HEK293T (cell line): ENCODE results near the gene NABP1.

Experiments used
- CTCF ChIA-PET: fragments of 350-600 bp; formaldehyde crosslinking; extraction: SDS; loops from one replicate; lab custom pipeline; 2021; ENCODE audit warnings: antibody characterized with exemption, inconsistent platforms; lab: Yijun Ruan, JAX
- POLR2A ChIA-PET: fragments of 350-600 bp; formaldehyde crosslinking; extraction: SDS; loops from one replicate; lab custom pipeline; 2020; ENCODE audit warnings: antibody characterized with exemption, inconsistent platforms; lab: Yijun Ruan, JAX
- DNase-seq: peaks from one replicate; pipeline ENCODE4 v3.0.0; 2012; ENCODE audit warnings: mixed read lengths; ENCODE audit errors: extremely low spot score
- ARNT ChIP-seq: fragments of 450-650 bp; IDR thresholded peaks from 2 replicates; pipeline ENCODE4 v1.6.1; 2017; ENCODE audit warnings: mild to moderate bottlenecking
- BHLHE40 ChIP-seq: fragments of 450-650 bp; IDR thresholded peaks from 2 replicates; pipeline ENCODE4 v1.6.1; 2016; ENCODE audit warnings: mild to moderate bottlenecking, moderate library complexity, borderline replicate concordance
- CTBP1 ChIP-seq: fragments of 450-650 bp; IDR thresholded peaks from 2 replicates; pipeline ENCODE4 v1.6.1; 2016; ENCODE audit warnings: borderline replicate concordance
- ELF4 ChIP-seq: fragments of 450-650 bp; IDR thresholded peaks from 2 replicates; pipeline ENCODE4 v1.6.1; 2017; ENCODE audit warnings: antibody characterized with exemption
- FOXA1 ChIP-seq: fragments of 450-650 bp; IDR thresholded peaks from 2 replicates; pipeline ENCODE4 v1.6.1; 2016; ENCODE audit warnings: mild to moderate bottlenecking
- FOXK2 ChIP-seq: fragments of 450-650 bp; IDR thresholded peaks from 2 replicates; pipeline ENCODE4 v1.6.1; 2016; ENCODE audit warnings: mild to moderate bottlenecking
- FOXM1 ChIP-seq: fragments of 450-650 bp; IDR thresholded peaks from 2 replicates; pipeline ENCODE4 v1.6.1; 2017; ENCODE audit warnings: mild to moderate bottlenecking, borderline replicate concordance
- HDGF ChIP-seq: fragments of 450-650 bp; IDR thresholded peaks from 2 replicates; pipeline ENCODE4 v1.6.1; 2017; ENCODE audit warnings: antibody characterized with exemption, borderline replicate concordance
- L3MBTL2 ChIP-seq: fragments of 450-650 bp; conservative IDR thresholded peaks from 2 replicates; pipeline ENCODE4 v1.6.1; 2016; ENCODE audit warnings: mild to moderate bottlenecking
- LEF1 ChIP-seq: fragments of 450-650 bp; IDR thresholded peaks from 2 replicates; pipeline ENCODE4 v1.6.1; 2017; ENCODE audit warnings: mild to moderate bottlenecking, borderline replicate concordance
- NFRKB ChIP-seq: fragments of 450-650 bp; IDR thresholded peaks from 2 replicates; pipeline ENCODE4 v1.6.1; 2016; ENCODE audit warnings: mild to moderate bottlenecking, moderate library complexity
- PKNOX1 ChIP-seq: fragments of 450-650 bp; IDR thresholded peaks from 2 replicates; pipeline ENCODE4 v1.6.1; 2016
- SP1 ChIP-seq: fragments of 450-650 bp; IDR thresholded peaks from 2 replicates; pipeline ENCODE4 v1.6.1; 2017
- SUZ12 ChIP-seq: fragments of 450-650 bp; IDR thresholded peaks from 2 replicates; pipeline ENCODE4 v1.6.1; 2016; ENCODE audit warnings: mild to moderate bottlenecking
- TARDBP ChIP-seq: fragments of 450-650 bp; IDR thresholded peaks from 2 replicates; pipeline ENCODE4 v1.6.1; 2016
- ZNF384 ChIP-seq: fragments of 450-650 bp; IDR thresholded peaks from 2 replicates; pipeline ENCODE4 v1.6.1; 2016

NABP1 gene

DNA sequence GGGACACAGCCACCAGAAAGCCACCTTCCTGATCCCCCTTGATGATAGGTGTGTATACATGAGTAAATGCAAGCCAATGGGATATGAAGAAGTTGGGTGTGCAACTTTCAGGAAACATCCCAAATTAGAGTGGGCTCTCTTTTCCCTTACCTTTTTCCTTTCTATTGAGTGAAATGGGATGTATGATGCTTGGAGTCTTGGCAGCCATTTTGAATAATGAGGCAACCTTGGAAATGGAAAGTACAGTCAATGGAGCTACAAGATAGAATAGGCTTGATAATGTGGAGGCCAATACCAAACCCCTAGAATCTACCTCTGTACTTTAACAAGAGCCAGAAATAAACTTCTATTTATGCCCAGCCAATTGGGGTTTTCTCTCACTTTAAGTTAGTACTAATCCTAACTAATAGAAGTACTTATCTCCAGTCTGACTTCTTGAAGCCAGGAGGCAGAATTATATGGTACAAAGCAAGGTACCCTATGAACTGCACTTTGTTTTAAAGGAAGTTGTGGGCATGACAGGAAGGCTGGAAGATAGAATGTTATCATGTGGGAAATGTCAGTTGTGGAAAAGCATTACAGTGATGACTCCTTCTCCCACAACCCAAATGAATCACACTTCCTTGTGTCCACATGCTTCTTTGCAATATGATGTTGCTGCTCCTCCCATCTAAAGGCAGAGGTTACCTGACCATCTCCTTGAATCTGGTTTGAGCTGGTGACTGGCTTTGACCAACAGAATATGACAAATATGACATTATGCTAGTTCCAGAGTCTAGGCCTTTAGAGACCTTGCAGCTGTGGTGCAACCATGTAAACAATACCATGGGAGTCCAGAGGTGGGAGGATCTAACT, 12.9 kb upstream of the NABP1 start:
- ChIA-PET POLR2A (interaction anchor here (1.1 kb wide), 1 partner anchor 13 kb away, joined by 5 read pairs; the partner anchor contains the start of gene NABP1), CTCF (no interaction called here)
- no peak for TF ChIP-seq FOXA1
- TF ChIP-seq FOXM1 = no peak
- TF ChIP-seq LEF1 = no peak
- no peak for TF ChIP-seq L3MBTL2
- no peak for TF ChIP-seq SUZ12
- no peak for TF ChIP-seq PKNOX1
- no peak for TF ChIP-seq SP1
- TF ChIP-seq HDGF = no peak
- no peak for TF ChIP-seq NFRKB
- TF ChIP-seq FOXK2 = no peak
- no peak for TF ChIP-seq ARNT
- TF ChIP-seq TARDBP = no peak
- TF ChIP-seq BHLHE40 = no peak
- TF ChIP-seq ZNF384 = no peak
- no peak for TF ChIP-seq CTBP1
- TF ChIP-seq ELF4 = no peak
- DNase-seq = no peak

GRCh38 chr2:191666226-191666625, 11.7 kb upstream of the NABP1 start:
- POLR2A ChIA-PET = no interaction called here

GRCh38 chr2:191666732-191667131, 11.2 kb upstream of the NABP1 start:
- no peak for DNase-seq
- no peak for TF ChIP-seq PKNOX1
- TF ChIP-seq ARNT = no peak
- TF ChIP-seq HDGF = no peak
- TF ChIP-seq L3MBTL2 = no peak
- TF ChIP-seq FOXM1 = no peak
- CTCF ChIA-PET = no interaction called here
- POLR2A ChIA-PET = no interaction called here

More at GRCh38 chr2:191666226-191666625, 11.7 kb upstream of the NABP1 start:
- DNase-seq = no peak
- TF ChIP-seq CTBP1 (no peak), SUZ12 (no peak), NFRKB (no peak), L3MBTL2 (no peak), BHLHE40 (no peak), LEF1 (no peak), TARDBP (no peak)
- CTCF ChIA-PET = no interaction called here

DNA sequence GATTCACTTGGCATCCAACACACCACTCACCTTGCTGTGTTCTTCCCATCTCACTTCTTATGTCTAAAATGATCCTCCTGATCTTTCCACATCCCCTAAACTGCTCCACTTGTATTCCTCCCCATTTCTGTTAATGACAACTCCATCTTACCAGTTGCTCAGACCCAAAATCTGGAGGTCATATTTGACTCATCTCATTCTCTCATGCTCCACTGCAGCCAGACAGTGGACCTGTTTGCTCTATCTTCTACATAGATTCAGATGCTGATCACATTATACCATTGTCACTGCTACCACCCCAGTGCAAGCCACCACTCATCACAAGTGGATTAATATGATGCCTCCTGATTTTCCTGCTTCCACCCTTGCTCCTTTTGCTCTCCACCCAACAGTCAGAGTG, 7.9 kb upstream of the NABP1 start:
- DNase-seq = no peak
- ChIA-PET POLR2A (interaction anchor here (1.2 kb wide), 1 partner anchor 8 kb away, joined by 9 read pairs; the partner anchor contains the start of gene NABP1), CTCF (no interaction called here)
- TF ChIP-seq ARNT = no peak
- TF ChIP-seq SUZ12 = no peak
- TF ChIP-seq ELF4 = no peak

- DNase-seq = no peak
- POLR2A ChIA-PET = no interaction called here
- TF ChIP-seq FOXK2 = no peak
- TF ChIP-seq NFRKB = no peak
- no peak for TF ChIP-seq CTBP1
- TF ChIP-seq ARNT = no peak
- no peak for TF ChIP-seq SP1
- no peak for TF ChIP-seq BHLHE40
- no peak for TF ChIP-seq L3MBTL2
- TF ChIP-seq ELF4 = no peak
- TF ChIP-seq TARDBP = no peak
- TF ChIP-seq PKNOX1 = no peak
- no peak for TF ChIP-seq LEF1
- TF ChIP-seq FOXM1 = no peak
- no peak for TF ChIP-seq SUZ12
- no peak for TF ChIP-seq ZNF384
- no peak for TF ChIP-seq FOXA1
- TF ChIP-seq HDGF = no peak
- CTCF ChIA-PET = no interaction called here
These were observed 7.1 kb upstream of the NABP1 start for GRCh38 chr2:191670787-191671186.
